ENCODE results near the gene KLHL15.

The KLHL15 gene

GRCh38 chrX:23952984-23953907, 73.7 kb downstream of the KLHL15 start:
- DNase-seq (ENCODE audit: low spot score): no peak

GRCh38 chrX:23952391-23952790, 74.6 kb downstream of the KLHL15 start:
- DNase-seq (ENCODE audit: low spot score): no peak

GRCh38 chrX:23945206-23945605, 81.8 kb downstream of the KLHL15 start:
- DNase-seq (ENCODE audit: low spot score): no peak

- no peak for DNase-seq (ENCODE audit: low spot score)
Measured at GRCh38 chrX:23944234-23944633, 82.8 kb downstream of the KLHL15 start.

- no peak for DNase-seq (ENCODE audit: low spot score)
Measured at GRCh38 chrX:23939203-23939602, 87.8 kb downstream of the KLHL15 start.

GRCh38 chrX:23938690-23939089, 88.3 kb downstream of the KLHL15 start:
- DNase-seq (ENCODE audit: low spot score): no peak

GRCh38 chrX:23937100-23937499, 89.9 kb downstream of the KLHL15 start:
- DNase-seq (ENCODE audit: low spot score): peak; percentile 55

- DNase-seq (ENCODE audit: low spot score): no peak
Measured at GRCh38 chrX:23936180-23936579, 90.8 kb downstream of the KLHL15 start.

- no peak for DNase-seq (ENCODE audit: low spot score)
Measured at GRCh38 chrX:23935106-23935505, 91.9 kb downstream of the KLHL15 start.

Data from D341Med (cell line).